H9 (cell line): ENCODE measurements around the gene SUPT3H. TPM values are rescaled to one million over a fixed set of nuclear protein-coding genes. Genes with fewer than 3 reads are reported as not detected.

Source experiments
- DNase-seq: peaks from one replicate; pipeline ENCODE4 v3.0.0-alpha.2; 2017
- H2AFZ ChIP-seq: one replicate; pipeline ENCODE4 v1.6.1; 2013; ENCODE audit warnings: mild to moderate bottlenecking, low read length, control low read depth, moderate library complexity
- H2AK5ac ChIP-seq: 2 replicates; pipeline ENCODE4 v1.6.1; 2013; ENCODE audit warnings: low read length, control low read depth, mixed read lengths; ENCODE audit not compliant: insufficient read length
- H2BK120ac ChIP-seq: one replicate; pipeline ENCODE4 v1.6.1; 2013; ENCODE audit warnings: low read depth, mild to moderate bottlenecking, low read length, control low read depth, inconsistent platforms; ENCODE audit not compliant: poor library complexity, severe bottlenecking
- H2BK12ac ChIP-seq: 2 replicates; pipeline ENCODE4 v1.6.1; 2013; ENCODE audit warnings: low read length, control low read depth, mixed read lengths, low read depth; ENCODE audit not compliant: insufficient read length
- H2BK15ac ChIP-seq: 2 replicates; pipeline ENCODE4 v1.6.1; 2013; ENCODE audit warnings: low read depth, low read length, control low read depth
- H2BK20ac ChIP-seq: one replicate; pipeline ENCODE4 v1.6.1; 2013; ENCODE audit warnings: low read depth, mild to moderate bottlenecking, low read length, control low read depth, inconsistent platforms; ENCODE audit not compliant: poor library complexity, severe bottlenecking
- H2BK5ac ChIP-seq: 2 replicates; pipeline ENCODE4 v1.6.1; 2013; ENCODE audit warnings: low read length, control low read depth, mixed read lengths; ENCODE audit not compliant: insufficient read length
- H3K14ac ChIP-seq: 2 replicates; pipeline ENCODE4 v1.6.1; 2013; ENCODE audit warnings: low read length, control low read depth; ENCODE audit not compliant: insufficient read depth
- H3K18ac ChIP-seq: 2 replicates; pipeline ENCODE4 v1.6.1; 2013; ENCODE audit warnings: low read depth, mild to moderate bottlenecking, mixed read lengths, low read length, control low read depth; ENCODE audit not compliant: insufficient read length
- H3K23ac ChIP-seq: 2 replicates; pipeline ENCODE4 v1.6.1; 2013; ENCODE audit warnings: low read length, control low read depth, mixed read lengths, low read depth; ENCODE audit not compliant: insufficient read length
- H3K23me2 ChIP-seq: 2 replicates; pipeline ENCODE4 v1.6.1; 2013; ENCODE audit warnings: low read depth, mild to moderate bottlenecking, mixed read lengths, low read length, control low read depth; ENCODE audit not compliant: insufficient read length, poor library complexity, severe bottlenecking
- H3K27ac ChIP-seq: 2 replicates; pipeline ENCODE4 v1.5.1; 2013; ENCODE audit warnings: low read length, control low read depth, mixed read lengths, low read depth; ENCODE audit not compliant: insufficient read length
- H3K27me3 ChIP-seq: 2 replicates; pipeline ENCODE4 v1.6.1; 2013; ENCODE audit warnings: low read length, control low read depth, inconsistent platforms; ENCODE audit not compliant: insufficient read depth
- H3K4ac ChIP-seq: 2 replicates; pipeline ENCODE4 v1.6.1; 2013; ENCODE audit warnings: low read depth, mild to moderate bottlenecking, control low read depth, inconsistent platforms, low read length, moderate library complexity
- H3K4me1 ChIP-seq: 2 replicates; pipeline ENCODE4 v1.6.1; 2013; ENCODE audit warnings: low read length, control low read depth, inconsistent platforms; ENCODE audit not compliant: insufficient read depth
- H3K4me2 ChIP-seq: 2 replicates; pipeline ENCODE4 v1.6.1; 2013; ENCODE audit warnings: low read length, control low read depth, mixed read lengths; ENCODE audit not compliant: insufficient read length, insufficient read depth
- H3K56ac ChIP-seq: 2 replicates; pipeline ENCODE4 v1.6.1; 2013; ENCODE audit warnings: low read depth, mild to moderate bottlenecking, mixed read lengths, low read length, control low read depth; ENCODE audit not compliant: insufficient read length
- H3K79me1 ChIP-seq: 2 replicates; pipeline ENCODE4 v1.6.1; 2013; ENCODE audit warnings: low read depth, mild to moderate bottlenecking, moderate library complexity, low read length, control low read depth, inconsistent platforms; ENCODE audit not compliant: insufficient read depth, poor library complexity, severe bottlenecking
- H3K79me2 ChIP-seq: 2 replicates; pipeline ENCODE4 v1.6.1; 2013; ENCODE audit warnings: low read length, control low read depth, inconsistent platforms; ENCODE audit not compliant: insufficient read depth
- H3K9ac ChIP-seq: 2 replicates; pipeline ENCODE4 v1.6.1; 2013; ENCODE audit warnings: low read length, control low read depth, mixed read lengths; ENCODE audit not compliant: insufficient read length; ENCODE audit errors: extremely low read depth
- H3K9me3 ChIP-seq: one replicate; pipeline ENCODE4 v1.6.1; 2013; ENCODE audit warnings: low read depth, low read length, inconsistent platforms; ENCODE audit not compliant: control insufficient read depth
- H3T11ph ChIP-seq: one replicate; pipeline ENCODE4 v1.6.1; 2013; ENCODE audit warnings: mild to moderate bottlenecking, low read length, control low read depth, inconsistent platforms
- H4K20me1 ChIP-seq: one replicate; pipeline ENCODE4 v1.6.1; 2013; ENCODE audit not compliant: control insufficient read depth, insufficient read length, insufficient read depth
- H4K5ac ChIP-seq: 2 replicates; pipeline ENCODE4 v1.6.1; 2013; ENCODE audit warnings: low read depth, mild to moderate bottlenecking, mixed read lengths, low read length, control low read depth; ENCODE audit not compliant: insufficient read length
- H4K8ac ChIP-seq: replicated peaks from 2 replicates; pipeline ENCODE4 v1.6.1; 2013; ENCODE audit warnings: low read length, control low read depth, mixed read lengths, low read depth; ENCODE audit not compliant: insufficient read length
- H4K91ac ChIP-seq: 2 replicates; pipeline ENCODE4 v1.6.1; 2013; ENCODE audit warnings: low read depth, mild to moderate bottlenecking, moderate library complexity, mixed read lengths, low read length, control low read depth; ENCODE audit not compliant: insufficient read length
- H3K27ac Mint-ChIP-seq, 3 experiments: 2 replicates in 2 of 3; 3 replicates in 1 of 3; pipeline ENCODE4 v1.8.0; 2020 to 2021; ENCODE audit warnings: mixed read lengths in 3 of 3, mild to moderate bottlenecking in 1 of 3, moderate library complexity in 1 of 3
- H3K27me3 Mint-ChIP-seq: 2 replicates; pipeline ENCODE4 v1.8.0; 2021; ENCODE audit warnings: low read depth, mild to moderate bottlenecking, moderate library complexity, mixed read lengths
- H3K36me3 Mint-ChIP-seq, 3 experiments: 2 replicates in 2 of 3; 3 replicates in 1 of 3; pipeline ENCODE4 v1.8.0; 2020 to 2021; ENCODE audit warnings: low read depth in 3 of 3, mixed read lengths in 3 of 3; ENCODE audit not compliant: insufficient read depth in 1 of 3
- H3K4me1 Mint-ChIP-seq, 2 experiments: 2 replicates each; pipeline ENCODE4 v1.8.0; 2020; ENCODE audit warnings: mixed read lengths in 2 of 2
- H3K4me3 Mint-ChIP-seq, 2 experiments: 2 replicates in 1 of 2; 3 replicates in 1 of 2; pipeline ENCODE4 v1.8.0; 2020 to 2021; ENCODE audit warnings: mild to moderate bottlenecking in 2 of 2, mixed read lengths in 2 of 2, moderate library complexity in 1 of 2
- H3K9me3 Mint-ChIP-seq, 2 experiments: 2 replicates in 1 of 2; 3 replicates in 1 of 2; pipeline ENCODE4 v1.8.0; 2020; ENCODE audit warnings: mild to moderate bottlenecking in 2 of 2, mixed read lengths in 2 of 2, moderate library complexity in 1 of 2
- WGBS: extraction: QIAGEN DNeasy Blood & Tissue Kit; methylation state at CpG from one replicate; pipeline ENCODE4 v1.1.7; 2013; ENCODE audit warnings: missing lambda C conversion rate, low lambda C conversion rate, mixed read lengths; ENCODE audit not compliant: insufficient read length; ENCODE audit errors: extremely low coverage; 5-methylcytosine and 5-hydroxymethylcytosine counted together
- total RNA-seq: library from RNA; stranded (reverse); gene quantifications from 2 replicates; pipeline ENCODE4 v1.2.1, GENCODE V29; 2021
- TF ChIP-seq, protein P1 (sequence below): fragments of 200-600 bp; sonication (generic); conservative IDR thresholded peaks from 3 replicates; pipeline ENCODE4 v1.8.0; 2021; ENCODE audit warnings: antibody characterized with exemption, mild to moderate bottlenecking

The SUPT3H gene
- total RNA-seq, 1 experiment from 2014 or later, result 22.5 TPM

GRCh38 chr6:45326698-45327417 is 50.9 kb downstream of the SUPT3H start:
- H3K79me1 ChIP-seq, result no peaks in the 10 kb centered on the region
- no peak overlapping the region for H3K4ac ChIP-seq
- no peaks in the 10 kb centered on the region for H3K4me1 ChIP-seq
- Mint-ChIP-seq H3K36me3 (no peaks in the 10 kb centered on the region), H3K27ac (no peak overlapping the region), H3K4me3 (no peak overlapping the region), H3K9me3 (no peaks in the 10 kb centered on the region), H3K27me3 (no peaks in the 10 kb centered on the region), H3K4me1 (peaks cover 20 to 24% of the 10 kb centered on the region in 2 experiments)
- no peak overlapping the region for H4K91ac ChIP-seq
- no peaks in the 10 kb centered on the region for H3K79me2 ChIP-seq
- no peak overlapping the region for H3K56ac ChIP-seq
- WGBS, result no CpG with 5 or more reads among the region's 5 CpGs
- no peak overlapping the region for H2BK15ac ChIP-seq
- no peak overlapping the region for H3K27ac ChIP-seq
- no peak overlapping the region for H3K4me2 ChIP-seq
- H3T11ph ChIP-seq, result no peak overlapping the region
- no peak overlapping the region for H4K8ac ChIP-seq
- no peak overlapping the region for H3K18ac ChIP-seq
- no peak overlapping the region for H2BK120ac ChIP-seq
- H2BK5ac ChIP-seq, result no peak overlapping the region
- no peak for DNase-seq
- no peak overlapping the region for H3K23ac ChIP-seq
- TF ChIP-seq, protein P1, sequence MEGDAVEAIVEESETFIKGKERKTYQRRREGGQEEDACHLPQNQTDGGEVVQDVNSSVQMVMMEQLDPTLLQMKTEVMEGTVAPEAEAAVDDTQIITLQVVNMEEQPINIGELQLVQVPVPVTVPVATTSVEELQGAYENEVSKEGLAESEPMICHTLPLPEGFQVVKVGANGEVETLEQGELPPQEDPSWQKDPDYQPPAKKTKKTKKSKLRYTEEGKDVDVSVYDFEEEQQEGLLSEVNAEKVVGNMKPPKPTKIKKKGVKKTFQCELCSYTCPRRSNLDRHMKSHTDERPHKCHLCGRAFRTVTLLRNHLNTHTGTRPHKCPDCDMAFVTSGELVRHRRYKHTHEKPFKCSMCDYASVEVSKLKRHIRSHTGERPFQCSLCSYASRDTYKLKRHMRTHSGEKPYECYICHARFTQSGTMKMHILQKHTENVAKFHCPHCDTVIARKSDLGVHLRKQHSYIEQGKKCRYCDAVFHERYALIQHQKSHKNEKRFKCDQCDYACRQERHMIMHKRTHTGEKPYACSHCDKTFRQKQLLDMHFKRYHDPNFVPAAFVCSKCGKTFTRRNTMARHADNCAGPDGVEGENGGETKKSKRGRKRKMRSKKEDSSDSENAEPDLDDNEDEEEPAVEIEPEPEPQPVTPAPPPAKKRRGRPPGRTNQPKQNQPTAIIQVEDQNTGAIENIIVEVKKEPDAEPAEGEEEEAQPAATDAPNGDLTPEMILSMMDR, result no peak
- no peak overlapping the region for H2AK5ac ChIP-seq
- no peak overlapping the region for H3K14ac ChIP-seq
- no peak overlapping the region for H2BK12ac ChIP-seq
- H3K27me3 ChIP-seq, result no peaks in the 10 kb centered on the region
- no peaks in the 10 kb centered on the region for H3K23me2 ChIP-seq
- no peak overlapping the region for H2BK20ac ChIP-seq
- no peaks in the 10 kb centered on the region for H4K20me1 ChIP-seq
- no peak overlapping the region for H2AFZ ChIP-seq
- H3K9me3 ChIP-seq, result no peaks in the 10 kb centered on the region
- no peak overlapping the region for H4K5ac ChIP-seq
- H3K9ac ChIP-seq, result no peak overlapping the region
